IMR-90 (cell line): ENCODE measurements around the gene APCDD1L. TPM values are rescaled to one million over a fixed set of nuclear protein-coding genes. Genes with fewer than 3 reads are reported as not detected.

Source experiments
- ATAC-seq: fragments of 200-7000 bp; cut with Tn5 transposase; 2 replicates; pipeline ENCODE4 v1.9.1; 2020; ENCODE audit warnings: low read depth, mild to moderate bottlenecking, moderate library complexity
- BruUV-seq: library from RNA; stranded (reverse); fragments of 400-500 nt; replicated peaks from 2 replicates; lab custom pipeline; 2021; lab: Mats Ljungman, UMichigan
- CTCF ChIA-PET: fragments of 300-600 bp; formaldehyde crosslinking; extraction: SDS; loops from one replicate; lab custom pipeline; 2021; ENCODE audit warnings: antibody characterized with exemption; lab: Yijun Ruan, JAX
- POLR2A ChIA-PET: fragments of 300-600 bp; sonication (Branson Sonifier 250); formaldehyde crosslinking; loops from one replicate; lab custom pipeline; 2022; ENCODE audit warnings: antibody characterized with exemption; ENCODE audit not compliant: unreplicated experiment; lab: Charles Lee
- DNase-seq: peaks from one replicate; pipeline ENCODE4 v3.0.0; 2013
- H2AFZ ChIP-seq: replicated peaks from 2 replicates; pipeline ENCODE3; 2013; ENCODE audit warnings: low read length, mild to moderate bottlenecking; ENCODE audit not compliant: poor library complexity
- H2AK5ac ChIP-seq: 2 replicates; pipeline ENCODE4 v1.6.1; 2013; ENCODE audit warnings: low read depth, low read length, inconsistent platforms
- H2AK9ac ChIP-seq: replicated peaks from 2 replicates; pipeline ENCODE3; 2013; ENCODE audit warnings: mild to moderate bottlenecking, low read depth, low read length, moderate library complexity; ENCODE audit not compliant: poor library complexity
- H2BK120ac ChIP-seq: 2 replicates; pipeline ENCODE4 v1.6.1; 2013; ENCODE audit warnings: low read depth, low read length, inconsistent platforms
- H2BK15ac ChIP-seq: 3 replicates; pipeline ENCODE4 v1.6.1; 2013; ENCODE audit warnings: low read depth, low read length, inconsistent platforms
- H2BK20ac ChIP-seq: 2 replicates; pipeline ENCODE4 v1.6.1; 2013; ENCODE audit warnings: low read depth, mild to moderate bottlenecking, inconsistent platforms, low read length, moderate library complexity
- H2BK5ac ChIP-seq: 2 replicates; pipeline ENCODE4 v1.6.1; 2013; ENCODE audit warnings: mild to moderate bottlenecking, low read depth, low read length, inconsistent platforms; ENCODE audit not compliant: poor library complexity, severe bottlenecking
- H3K14ac ChIP-seq: replicated peaks from 2 replicates; pipeline ENCODE4 v1.6.1; 2013; ENCODE audit warnings: low read depth, low read length, inconsistent platforms
- H3K18ac ChIP-seq: 2 replicates; pipeline ENCODE4 v1.6.1; 2013; ENCODE audit warnings: low read depth, low read length, control low read depth
- H3K23ac ChIP-seq: 2 replicates; pipeline ENCODE4 v1.6.1; 2013; ENCODE audit warnings: low read depth, low read length, inconsistent platforms
- H3K27ac ChIP-seq: 2 replicates; pipeline ENCODE4 v1.5.1; 2013; ENCODE audit warnings: mild to moderate bottlenecking, control low read depth, low read length; ENCODE audit not compliant: insufficient read depth
- H3K27me3 ChIP-seq: 2 replicates; pipeline ENCODE4 v1.6.1; 2013; ENCODE audit warnings: low read length; ENCODE audit not compliant: control insufficient read depth, insufficient read depth
- H3K36me3 ChIP-seq: 2 replicates; pipeline ENCODE4 v1.6.1; 2013; ENCODE audit warnings: low read length, mixed read lengths; ENCODE audit not compliant: control insufficient read depth, insufficient read depth
- H3K4ac ChIP-seq: 2 replicates; pipeline ENCODE4 v1.6.1; 2013; ENCODE audit warnings: low read depth, low read length, inconsistent platforms
- H3K4me1 ChIP-seq: 2 replicates; pipeline ENCODE4 v1.6.1; 2013; ENCODE audit warnings: low read length, mixed read lengths; ENCODE audit not compliant: control insufficient read depth, insufficient read depth
- H3K4me2 ChIP-seq: 2 replicates; pipeline ENCODE4 v1.6.1; 2013; ENCODE audit warnings: low read depth, mild to moderate bottlenecking, control low read depth, low read length, moderate library complexity
- H3K4me3 ChIP-seq: 2 replicates; pipeline ENCODE4 v1.5.1; 2013; ENCODE audit warnings: low read depth, mild to moderate bottlenecking, control low read depth, low read length, moderate library complexity; ENCODE audit not compliant: insufficient read depth
- H3K56ac ChIP-seq: 2 replicates; pipeline ENCODE4 v1.6.1; 2013; ENCODE audit warnings: low read length, inconsistent platforms; ENCODE audit not compliant: insufficient read depth; ENCODE audit errors: extremely low read depth
- H3K79me1 ChIP-seq, 2 experiments: 2 replicates each; pipeline ENCODE4 v1.6.1; 2013; ENCODE audit warnings: low read length in 2 of 2, inconsistent platforms in 1 of 2, low read depth in 1 of 2
- H3K9ac ChIP-seq: 2 replicates; pipeline ENCODE4 v1.6.1; 2013; ENCODE audit warnings: low read depth, low read length, control low read depth
- H3K9me1 ChIP-seq: 2 replicates; pipeline ENCODE4 v1.6.1; 2013; ENCODE audit warnings: low read length, inconsistent platforms; ENCODE audit not compliant: insufficient read depth
- H3K9me3 ChIP-seq: 2 replicates; pipeline ENCODE4 v1.6.1; 2013; ENCODE audit warnings: low read length; ENCODE audit not compliant: control insufficient read depth, insufficient read depth
- H4K20me1 ChIP-seq: 2 replicates; pipeline ENCODE4 v1.6.1; 2013; ENCODE audit warnings: low read length, inconsistent platforms; ENCODE audit not compliant: insufficient read depth
- H4K5ac ChIP-seq: 2 replicates; pipeline ENCODE4 v1.6.1; 2013; ENCODE audit warnings: mild to moderate bottlenecking, low read depth, low read length, control low read depth
- H4K8ac ChIP-seq, 2 experiments: 2 replicates each; pipeline ENCODE4 v1.6.1; 2013; ENCODE audit warnings: low read depth in 2 of 2, low read length in 2 of 2, control low read depth in 1 of 2, inconsistent platforms in 1 of 2
- H4K91ac ChIP-seq: 2 replicates; pipeline ENCODE4 v1.6.1; 2013; ENCODE audit warnings: low read depth, low read length, inconsistent platforms; ENCODE audit not compliant: insufficient read depth
- BHLHE40 ChIP-seq: fragments of 150-350 bp; IDR thresholded peaks from 2 replicates; pipeline ENCODE4 v1.6.1; 2016; ENCODE audit warnings: mild to moderate bottlenecking, low read depth, low read length
- CEBPB ChIP-seq: IDR thresholded peaks from 2 replicates; pipeline ENCODE4 v1.6.1; 2012; ENCODE audit warnings: low read depth, low read length, improper control_type of control experiment
- CHD1 ChIP-seq: IDR thresholded peaks from 2 replicates; pipeline ENCODE4 v1.6.1; 2012; ENCODE audit warnings: low read depth, low read length, improper control_type of control experiment
- FOS ChIP-seq: fragments of 150-350 bp; IDR thresholded peaks from 2 replicates; pipeline ENCODE4 v1.6.1; 2016; ENCODE audit warnings: low read depth, low read length
- MAFK ChIP-seq: IDR thresholded peaks from 2 replicates; pipeline ENCODE4 v1.6.1; 2012; ENCODE audit warnings: low read depth, low read length, improper control_type of control experiment
- MAZ ChIP-seq: IDR thresholded peaks from 2 replicates; pipeline ENCODE4 v1.6.1; 2012; ENCODE audit warnings: low read depth, mild to moderate bottlenecking, low read length, improper control_type of control experiment, moderate library complexity, borderline replicate concordance
- MXI1 ChIP-seq: IDR thresholded peaks from 2 replicates; pipeline ENCODE4 v1.6.1; 2012; ENCODE audit warnings: low read depth, mild to moderate bottlenecking, low read length, moderate library complexity, borderline replicate concordance
- NFE2L2 ChIP-seq: fragments of 150-350 bp; IDR thresholded peaks from 2 replicates; pipeline ENCODE4 v1.6.1; 2016; ENCODE audit warnings: low read depth, mild to moderate bottlenecking, low read length
- POLR2A ChIP-seq: IDR thresholded peaks from 2 replicates; pipeline ENCODE4 v1.6.1; 2012; ENCODE audit warnings: mild to moderate bottlenecking, low read depth, low read length
- RAD21 ChIP-seq: IDR thresholded peaks from 2 replicates; pipeline ENCODE4 v1.6.1; 2012; ENCODE audit warnings: low read length, improper control_type of control experiment
- RCOR1 ChIP-seq: IDR thresholded peaks from 2 replicates; pipeline ENCODE4 v1.6.1; 2012; ENCODE audit warnings: mild to moderate bottlenecking, low read length, improper control_type of control experiment; ENCODE audit not compliant: insufficient replicate concordance
- RFX5 ChIP-seq: IDR thresholded peaks from 2 replicates; pipeline ENCODE4 v1.8.0; 2012; ENCODE audit warnings: low read depth, mild to moderate bottlenecking, low read length, moderate library complexity
- SMC3 ChIP-seq: fragments of 150-350 bp; IDR thresholded peaks from 2 replicates; pipeline ENCODE4 v1.6.1; 2016; ENCODE audit warnings: low read depth, mild to moderate bottlenecking, antibody characterized with exemption, low read length, moderate library complexity
- WGBS, 2 experiments: methylation state at CpG; one replicate each; pipeline versions ENCODE4 v1.1.5 to v1.1.7; 2013; ENCODE audit warnings: missing lambda C conversion rate in 2 of 2; ENCODE audit not compliant: insufficient read length in 1 of 2; ENCODE audit errors: extremely low coverage in 2 of 2; 5-methylcytosine and 5-hydroxymethylcytosine counted together
- dilution Hi-C: fragments of 300-500 bp; cut with HindIII; formaldehyde crosslinking; loops from one replicate; pipeline ENCODE4 v1.14.3; 2018; ENCODE audit warnings: low sequenced_read_pairs; ENCODE audit not compliant: unreplicated experiment
- in situ Hi-C: fragments of 300-500 bp; cut with MboI; formaldehyde crosslinking; loops from 3 replicates; pipeline ENCODE4 v1.14.3; 2019; ENCODE audit warnings: low sequenced_read_pairs, inconsistent platforms, mixed read lengths
- intact Hi-C: fragments of 100-400 bp; cut with micrococcal nuclease; formaldehyde crosslinking; loops from 2 replicates; pipeline ENCODE4 v1.10.0; 2022
- polyA plus RNA-seq, 3 experiments: library from polyadenylated mRNA; depleted of rRNA; stranded (reverse); fragments of >200 nt; gene quantifications; 2 replicates each; pipeline ENCODE4 v1.2.3, GENCODE V29; 2012; ENCODE audit warnings: low replicate concordance in 1 of 3
- total RNA-seq: library from RNA; depleted of rRNA; stranded (reverse); fragments of >200 nt; gene quantifications from 2 replicates; pipeline ENCODE4 v1.2.3, GENCODE V29; 2012
- TF ChIP-seq, protein P1 (sequence below): conservative IDR thresholded peaks from 2 replicates; pipeline ENCODE4 v1.5.1; 2012; ENCODE audit warnings: mild to moderate bottlenecking, low read depth, low read length, improper control_type of control experiment
- TF ChIP-seq, protein P2 (sequence below): fragments of 150-350 bp; IDR thresholded peaks from 2 replicates; pipeline ENCODE4 v1.6.1; 2016; ENCODE audit warnings: low read depth, mild to moderate bottlenecking, low read length, moderate library complexity, borderline replicate concordance
- TF ChIP-seq, protein P3 (sequence below): fragments of 150-350 bp; IDR thresholded peaks from 2 replicates; pipeline ENCODE4 v1.6.1; 2017; ENCODE audit warnings: mild to moderate bottlenecking, antibody characterized with exemption, low read length, low read depth

The APCDD1L gene
- total and polyA plus RNA-seq, 2 of the 4 experiments (the other 2 are of a cell fraction), result 2.5 to 18.3 TPM

DNA sequence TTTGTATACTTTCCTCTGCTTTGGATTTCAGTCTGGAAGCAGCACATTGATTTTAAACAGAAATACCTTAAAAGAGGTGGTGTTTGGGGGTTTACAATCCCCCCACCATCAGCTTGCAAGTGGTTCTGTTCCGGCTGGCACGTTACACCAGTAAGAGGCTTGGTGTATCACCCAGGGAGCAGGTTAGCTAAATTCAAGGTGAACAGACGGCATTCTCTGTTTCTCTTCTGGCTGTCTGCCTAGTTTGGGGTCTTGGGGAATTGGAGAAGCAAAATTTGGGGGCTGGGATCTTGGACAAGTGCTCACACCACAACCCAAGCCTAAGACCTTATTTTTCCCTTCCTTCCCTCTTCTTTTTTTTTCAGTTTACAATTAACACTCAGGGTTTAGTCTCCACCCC is 7.5 kb upstream of the APCDD1L start:
- DNase-seq, result no peak
- in situ Hi-C loops, result no loop called here
- 0 out of 4 replicates have a peak overlapping the region, but pooled peaks of 1 of the 2 experiments have one; percentile 1 for H4K8ac ChIP-seq
- H2BK15ac ChIP-seq, result peak overlapping the region; percentile 74; the same call in 1 of the 3 replicates
- no peak overlapping the region for H3K9ac ChIP-seq
- no TSS peak for BruUV-seq
- H2AK9ac ChIP-seq, result no peak overlapping the region
- peaks cover 7% of the 10 kb centered on the region for H3K9me1 ChIP-seq
- no CpG with 5 or more reads among the region's 3 CpGs for WGBS, 2 experiments
- intact Hi-C loops, result no loop called here
- TF ChIP-seq MAFK (no peak), SMC3 (no peak), RFX5 (no peak), RAD21 (no peak), BHLHE40 (no peak), POLR2A (no peak), CEBPB (no peak), RCOR1 (no peak), CHD1 (no peak), FOS (no peak), MAZ (no peak), NFE2L2 (no peak), MXI1 (no peak)
- TF ChIP-seq, protein P1, sequence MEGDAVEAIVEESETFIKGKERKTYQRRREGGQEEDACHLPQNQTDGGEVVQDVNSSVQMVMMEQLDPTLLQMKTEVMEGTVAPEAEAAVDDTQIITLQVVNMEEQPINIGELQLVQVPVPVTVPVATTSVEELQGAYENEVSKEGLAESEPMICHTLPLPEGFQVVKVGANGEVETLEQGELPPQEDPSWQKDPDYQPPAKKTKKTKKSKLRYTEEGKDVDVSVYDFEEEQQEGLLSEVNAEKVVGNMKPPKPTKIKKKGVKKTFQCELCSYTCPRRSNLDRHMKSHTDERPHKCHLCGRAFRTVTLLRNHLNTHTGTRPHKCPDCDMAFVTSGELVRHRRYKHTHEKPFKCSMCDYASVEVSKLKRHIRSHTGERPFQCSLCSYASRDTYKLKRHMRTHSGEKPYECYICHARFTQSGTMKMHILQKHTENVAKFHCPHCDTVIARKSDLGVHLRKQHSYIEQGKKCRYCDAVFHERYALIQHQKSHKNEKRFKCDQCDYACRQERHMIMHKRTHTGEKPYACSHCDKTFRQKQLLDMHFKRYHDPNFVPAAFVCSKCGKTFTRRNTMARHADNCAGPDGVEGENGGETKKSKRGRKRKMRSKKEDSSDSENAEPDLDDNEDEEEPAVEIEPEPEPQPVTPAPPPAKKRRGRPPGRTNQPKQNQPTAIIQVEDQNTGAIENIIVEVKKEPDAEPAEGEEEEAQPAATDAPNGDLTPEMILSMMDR, result no peak
- TF ChIP-seq, protein P2, sequence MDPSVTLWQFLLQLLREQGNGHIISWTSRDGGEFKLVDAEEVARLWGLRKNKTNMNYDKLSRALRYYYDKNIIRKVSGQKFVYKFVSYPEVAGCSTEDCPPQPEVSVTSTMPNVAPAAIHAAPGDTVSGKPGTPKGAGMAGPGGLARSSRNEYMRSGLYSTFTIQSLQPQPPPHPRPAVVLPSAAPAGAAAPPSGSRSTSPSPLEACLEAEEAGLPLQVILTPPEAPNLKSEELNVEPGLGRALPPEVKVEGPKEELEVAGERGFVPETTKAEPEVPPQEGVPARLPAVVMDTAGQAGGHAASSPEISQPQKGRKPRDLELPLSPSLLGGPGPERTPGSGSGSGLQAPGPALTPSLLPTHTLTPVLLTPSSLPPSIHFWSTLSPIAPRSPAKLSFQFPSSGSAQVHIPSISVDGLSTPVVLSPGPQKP, result no peak
- TF ChIP-seq, protein P3, sequence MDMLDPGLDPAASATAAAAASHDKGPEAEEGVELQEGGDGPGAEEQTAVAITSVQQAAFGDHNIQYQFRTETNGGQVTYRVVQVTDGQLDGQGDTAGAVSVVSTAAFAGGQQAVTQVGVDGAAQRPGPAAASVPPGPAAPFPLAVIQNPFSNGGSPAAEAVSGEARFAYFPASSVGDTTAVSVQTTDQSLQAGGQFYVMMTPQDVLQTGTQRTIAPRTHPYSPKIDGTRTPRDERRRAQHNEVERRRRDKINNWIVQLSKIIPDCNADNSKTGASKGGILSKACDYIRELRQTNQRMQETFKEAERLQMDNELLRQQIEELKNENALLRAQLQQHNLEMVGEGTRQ, result no peak
- no peak overlapping the region for H2BK5ac ChIP-seq
- peak overlapping the region; percentile 16 for H2BK20ac ChIP-seq
- H4K5ac ChIP-seq, result no peak overlapping the region; the same call in 1 of the 2 replicates
- H3K4ac ChIP-seq, result peak overlapping the region; percentile 45
- no peak overlapping the region for H3K56ac ChIP-seq
- no peak overlapping the region for H3K4me2 ChIP-seq
- CTCF ChIA-PET, result interaction anchor here (0.6 to 1.0 kb wide), 3 partner anchors 11 to 499 kb away, joined by 3 to 5 read pairs (median 3); no protein-coding TSS in a partner anchor
- H2AFZ ChIP-seq, result no peak overlapping the region
- dilution Hi-C loops, result no loop called here
- H4K20me1 ChIP-seq, result no peaks in the 10 kb centered on the region
- H3K23ac ChIP-seq, result no peak overlapping the region
- POLR2A ChIA-PET, result interaction anchor here (0.7 kb wide), 1 partner anchor 1417 kb away, joined by 3 read pairs; the partner anchor contains the start of genes FAM217B and PPP1R3D
- no peak overlapping the region; the same call in 1 of the 2 replicates for H3K14ac ChIP-seq
- H3K9me3 ChIP-seq, result peaks cover 9% of the 10 kb centered on the region
- no peak overlapping the region; the same call in 1 of the 2 replicates for H2AK5ac ChIP-seq
- no peaks in the 10 kb centered on the region; the same call in 1 of the 2 replicates for H3K27me3 ChIP-seq
- no peak overlapping the region for H3K27ac ChIP-seq
- no peaks in the 10 kb centered on the region for H3K36me3 ChIP-seq
- no peak for ATAC-seq
- no peak overlapping the region for H4K91ac ChIP-seq
- peaks cover 20% of the 10 kb centered on the region for H3K4me1 ChIP-seq
- no peak overlapping the region; the same call in 1 of the 2 replicates for H2BK120ac ChIP-seq
- no peak overlapping the region for H3K4me3 ChIP-seq
- H3K79me1 ChIP-seq, result 0 out of 4 replicates have a peak, but pooled peaks cover 0 to 4% of the 10 kb centered on the region in 2 experiments
- H3K18ac ChIP-seq, result no peak overlapping the region; the same call in 1 of the 2 replicates
